Heart right ventricle (tissue), 16 donors: ENCODE measurements around the gene ZW10. TPM values are rescaled to one million over a fixed set of nuclear protein-coding genes. Genes with fewer than 3 reads are reported as not detected.

Experiments
- ATAC-seq, 8 donors: fragments of 200-7000 bp; cut with Tn5 transposase; one replicate each; pipeline ENCODE4 v1.9.1; 2020; ENCODE audit warnings: mild to moderate bottlenecking in 8 of 8, moderate library complexity in 8 of 8, moderate number of reproducible peaks in 1 of 8
- DNase-seq, 2 donors: peaks; one replicate each; pipeline ENCODE4 v3.0.0-alpha.2; 2020
- H3K27ac ChIP-seq, 10 donors: fragments of 200-600 bp; sonication (generic) in 2 of 10; one replicate each; pipeline versions ENCODE4 v1.5.0 to v1.8.0; 2020 to 2022; ENCODE audit warnings: mild to moderate bottlenecking in 3 of 10
- H3K27me3 ChIP-seq, 7 donors: fragments of 200-600 bp; one replicate each; pipeline ENCODE4 v1.8.0; 2021 to 2022; ENCODE audit warnings: mild to moderate bottlenecking in 2 of 7
- H3K36me3 ChIP-seq, 9 donors: fragments of 200-600 bp; sonication (generic) in 1 of 9; one replicate each; pipeline versions ENCODE4 v1.5.0 to v1.8.0; 2020 to 2022; ENCODE audit warnings: mild to moderate bottlenecking in 2 of 9
- H3K4me1 ChIP-seq, 9 donors: fragments of 200-600 bp; sonication (generic) in 1 of 9; one replicate each; pipeline versions ENCODE4 v1.5.0 to v1.8.0; 2020 to 2022; ENCODE audit warnings: mild to moderate bottlenecking in 4 of 9
- H3K4me3 ChIP-seq, 10 donors: fragments of 200-600 bp; sonication (generic) in 2 of 10; one replicate each; pipeline versions ENCODE4 v1.5.0 to v1.8.0; 2020 to 2022; ENCODE audit warnings: mild to moderate bottlenecking in 7 of 10, moderate library complexity in 2 of 10
- H3K9me3 ChIP-seq, 11 donors: fragments of 200-600 bp in 10 of 11; sonication (generic) in 2 of 11; one replicate each; pipeline versions ENCODE4 v1.5.0 to v1.8.0; 2013 to 2022; ENCODE audit warnings: mild to moderate bottlenecking in 2 of 11, control low read depth in 1 of 11, moderate library complexity in 1 of 11
- WGBS, 2 donors: extraction: QIAGEN DNeasy Blood & Tissue Kit; methylation state at CpG; one replicate each; pipeline ENCODE4 v1.1.7; 2013; ENCODE audit warnings: inconsistent platforms in 1 of 2; 5-methylcytosine and 5-hydroxymethylcytosine counted together
- intact Hi-C, 10 donors: fragments of 100-400 bp; cut with DNase I; formaldehyde crosslinking; loops; one replicate each; pipeline versions ENCODE4 v1.11.1 to v1.14.2; 2022
- polyA plus RNA-seq, 2 donors: library from polyadenylated mRNA; stranded (reverse); fragments of 200-250 nt; gene quantifications; one replicate each; pipeline ENCODE4 v1.2.3, GENCODE V29; 2013
- total RNA-seq, 10 donors: library from RNA; stranded (reverse); fragmentation: NEBNext Ultra II Directional in 3 of 10; extraction: Animal tissue kit (Norgen Biotek cat#: 25700) in 3 of 10; gene quantifications; one replicate each; pipeline versions ENCODE4 v1.2.1 to v1.2.4, GENCODE V29; 2021 to 2023
- TF ChIP-seq, protein P1 (sequence below), 9 donors: fragments of 200-600 bp; sonication (generic) in 2 of 9; IDR thresholded peaks; one replicate each; pipeline versions ENCODE4 v1.5.0 to v1.8.0; 2021 to 2022; ENCODE audit warnings: antibody characterized with exemption in 9 of 9, mild to moderate bottlenecking in 5 of 9, moderate library complexity in 1 of 9
- donor health status: Arrhythmogenic right ventricular cardiomyopathy.
- donor health status: ischemic (EF 13 %, LVEDD 7.1; RV severe dilation, severe dysfunction).
- donor health status: healthy with polysubstance abuse.
- donor health status: DM: no; HTN: yes; CAD: no.
- donor health status: DM: no; HTN: no; CAD: no.
- donor health status: ischemic (EF 25% LVEDD 6.9; RV normal size, moderate dysfunction).
- donor health status: ischemic (EF 25% LVEDD 5.7; RV mildly dilated, moderate dysfunction).
- donor health status: healthy.
- donor health status: DM: yes; HTN: yes; CAD: no.
- donor health status: Ischemic cardiomyopathy.
- donor health status: ischemic (EF 35%, LVEDD 5.7; RV mildly dilated, moderate dysfunction).
- donor health status: nonischemic (EF 11% LVEDD 7.7; RV severe dilation, severe dysfunction).
- donor health status: DM: yes; HTN: yes; CAD: no.
- donor health status: PGD.
- donor health status: ischemic (EF 29% LVEDD 5.4; RV normal size, mild dysfunction).
- donor health status: nonischemic (EF 23%, LVEDD 6.1; RV moderate dilation, normal function).

Gene ZW10
- total and polyA plus RNA-seq, 12 donors, result 2.2 to 11.4 (median 9.2) TPM

DNA sequence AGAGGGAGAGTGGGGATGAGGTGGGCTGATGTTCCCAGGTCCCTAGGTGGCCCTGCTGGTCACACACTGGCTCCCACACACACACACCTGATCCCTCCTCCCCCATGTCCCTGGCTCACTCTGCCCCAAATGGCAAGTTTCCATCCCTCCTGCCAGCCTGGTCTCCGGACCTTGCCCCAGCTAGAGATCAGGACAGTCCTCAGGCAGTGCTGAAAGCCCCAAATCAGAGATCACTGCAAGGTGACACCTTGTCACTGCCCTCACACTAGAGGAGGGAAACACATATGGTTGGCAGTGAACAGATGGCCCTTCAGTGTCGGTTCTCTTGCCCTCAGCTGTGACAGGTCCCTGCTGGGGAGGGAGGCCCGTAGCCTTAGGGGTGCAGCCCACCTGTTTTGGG, 75.0 kb downstream of the ZW10 start:
- TF ChIP-seq, protein P1, sequence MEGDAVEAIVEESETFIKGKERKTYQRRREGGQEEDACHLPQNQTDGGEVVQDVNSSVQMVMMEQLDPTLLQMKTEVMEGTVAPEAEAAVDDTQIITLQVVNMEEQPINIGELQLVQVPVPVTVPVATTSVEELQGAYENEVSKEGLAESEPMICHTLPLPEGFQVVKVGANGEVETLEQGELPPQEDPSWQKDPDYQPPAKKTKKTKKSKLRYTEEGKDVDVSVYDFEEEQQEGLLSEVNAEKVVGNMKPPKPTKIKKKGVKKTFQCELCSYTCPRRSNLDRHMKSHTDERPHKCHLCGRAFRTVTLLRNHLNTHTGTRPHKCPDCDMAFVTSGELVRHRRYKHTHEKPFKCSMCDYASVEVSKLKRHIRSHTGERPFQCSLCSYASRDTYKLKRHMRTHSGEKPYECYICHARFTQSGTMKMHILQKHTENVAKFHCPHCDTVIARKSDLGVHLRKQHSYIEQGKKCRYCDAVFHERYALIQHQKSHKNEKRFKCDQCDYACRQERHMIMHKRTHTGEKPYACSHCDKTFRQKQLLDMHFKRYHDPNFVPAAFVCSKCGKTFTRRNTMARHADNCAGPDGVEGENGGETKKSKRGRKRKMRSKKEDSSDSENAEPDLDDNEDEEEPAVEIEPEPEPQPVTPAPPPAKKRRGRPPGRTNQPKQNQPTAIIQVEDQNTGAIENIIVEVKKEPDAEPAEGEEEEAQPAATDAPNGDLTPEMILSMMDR (IDR thresholded peaks at IDR 0.05), result no peak
- WGBS, 2 donors, result 40 to 69% methylated on average over 3 of the region's 3 CpGs
- Histone ChIP-seq H3K27me3 (no peaks in the 10 kb centered on the region), H3K27ac (no peak overlapping the region), H3K4me3 (no peak overlapping the region), H3K4me1 (no peaks in the 10 kb centered on the region), H3K9me3 (no peaks in the 10 kb centered on the region), H3K36me3 (peaks cover 0 to 10% (median 0%) of the 10 kb centered on the region in 9 donors)
- DNase-seq (no peak), ATAC-seq (peak in 5 of 8 donors; percentile 16 to 53 (median 48))
- intact Hi-C loops, result loop anchor here in 1 of 10 donors (10.0 kb wide), 1 partner anchor 144 kb away; no protein-coding TSS in a partner anchor

DNA sequence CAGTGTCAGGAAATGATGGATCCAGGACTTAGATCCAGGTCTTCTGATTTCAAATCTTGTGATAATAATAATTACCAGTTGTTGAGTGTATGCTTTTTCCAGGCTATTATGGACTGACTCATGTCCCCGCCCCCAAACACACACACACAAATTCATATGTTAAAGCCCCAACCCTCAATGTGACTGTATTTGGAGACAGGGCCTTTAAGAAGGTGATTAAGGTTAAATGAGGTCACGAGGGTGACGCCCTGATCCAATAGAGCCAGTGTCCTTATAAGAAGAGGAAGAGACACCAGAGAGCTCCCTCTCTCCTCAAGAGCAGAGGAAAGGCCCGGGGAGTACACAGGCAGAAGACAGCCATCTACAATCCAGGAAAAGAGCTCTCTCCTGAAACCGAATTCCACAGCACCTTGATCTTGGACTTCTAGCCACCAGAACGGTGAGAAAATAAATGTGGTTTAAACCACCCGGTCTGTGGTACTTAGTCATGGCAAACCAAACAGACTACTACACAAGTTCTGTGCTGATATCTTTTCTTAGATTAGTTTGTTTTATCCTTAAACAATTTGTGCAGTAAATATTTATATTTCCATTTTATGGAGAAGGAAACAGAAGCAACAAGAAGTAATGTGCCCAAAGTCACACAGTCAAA, 75.6 kb downstream of the ZW10 start:
- TF ChIP-seq, protein P1 (IDR thresholded peaks at IDR 0.05), result no peak
- no peak for DNase-seq
- intact Hi-C loops, result loop anchor here in 1 of 10 donors (10.0 kb wide), 1 partner anchor 143 kb away; no protein-coding TSS in a partner anchor
- H3K27ac ChIP-seq, result no peak overlapping the region
- no peak for ATAC-seq
- no peak overlapping the region for H3K4me3 ChIP-seq
- no peaks in the 10 kb centered on the region for H3K9me3 ChIP-seq
- 92% methylated on average over 7 of the region's 7 CpGs for WGBS, 2 donors
- peaks cover 0 to 10% (median 0%) of the 10 kb centered on the region in 9 donors for H3K36me3 ChIP-seq
- H3K4me1 ChIP-seq, result no peaks in the 10 kb centered on the region
- no peaks in the 10 kb centered on the region for H3K27me3 ChIP-seq

DNA sequence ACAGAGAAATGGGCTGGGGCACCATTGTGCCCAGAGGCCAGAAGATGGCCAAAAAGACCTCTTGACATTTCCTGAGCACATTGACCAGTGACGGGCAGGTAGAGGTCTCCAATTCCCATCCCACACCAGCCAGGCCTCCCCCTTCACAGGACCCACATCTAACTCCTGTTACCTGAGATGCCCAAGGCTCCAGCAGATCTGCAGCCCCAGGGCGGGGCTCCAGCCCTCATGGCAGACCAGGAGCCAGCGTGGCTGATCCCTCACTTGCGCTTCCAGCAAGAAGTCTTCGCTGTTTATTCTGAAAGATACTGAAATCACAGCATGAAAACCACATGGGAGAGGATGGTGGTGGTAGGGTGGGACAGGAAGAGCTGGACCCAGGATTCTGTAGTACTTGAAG, 76.4 kb downstream of the ZW10 start:
- intact Hi-C loops, result loop anchor here in 1 of 10 donors (10.0 kb wide), 1 partner anchor 142 kb away; no protein-coding TSS in a partner anchor
- no peak overlapping the region for H3K4me3 ChIP-seq
- H3K4me1 ChIP-seq, result no peaks in the 10 kb centered on the region
- H3K27ac ChIP-seq, result no peak overlapping the region
- TF ChIP-seq, protein P1 (IDR thresholded peaks at IDR 0.05), result no peak
- no peaks in the 10 kb centered on the region for H3K9me3 ChIP-seq
- DNase-seq (no peak), ATAC-seq (no peak)
- H3K36me3 ChIP-seq, result peaks cover 0 to 10% (median 0%) of the 10 kb centered on the region in 9 donors
- H3K27me3 ChIP-seq, result no peaks in the 10 kb centered on the region
- WGBS, 2 donors, result 97% methylated on average over 5 of the region's 5 CpGs

DNA sequence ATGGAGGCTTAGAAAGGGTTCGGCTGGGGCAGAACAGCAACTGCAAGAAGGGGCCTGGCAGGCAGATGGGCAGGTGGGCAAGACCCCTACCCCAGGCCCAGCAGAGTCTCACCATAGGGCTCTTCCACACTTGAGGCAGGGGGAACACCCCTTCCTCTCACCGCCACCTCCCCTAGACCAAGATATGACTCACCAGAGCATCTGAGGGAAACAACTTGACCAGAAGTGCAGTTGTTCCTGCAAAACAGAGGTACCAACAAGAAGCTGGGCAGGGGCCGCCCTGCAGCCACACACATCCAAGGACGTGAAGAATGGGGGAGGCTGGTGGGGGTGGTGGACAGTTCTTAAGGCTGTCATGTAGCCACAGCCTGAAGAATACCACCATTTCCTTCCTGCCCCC, 78.3 kb downstream of the ZW10 start:
- H3K4me1 ChIP-seq, result no peaks in the 10 kb centered on the region
- no peaks in the 10 kb centered on the region for H3K9me3 ChIP-seq
- intact Hi-C loops, result loop anchor here in 1 of 10 donors (10.0 kb wide), 1 partner anchor 140 kb away; no protein-coding TSS in a partner anchor
- H3K36me3 ChIP-seq, result peaks cover 0 to 10% (median 0%) of the 10 kb centered on the region in 9 donors
- no peak overlapping the region for H3K27ac ChIP-seq
- TF ChIP-seq, protein P1 (IDR thresholded peaks at IDR 0.05), result no peak
- no peak overlapping the region for H3K4me3 ChIP-seq
- no peaks in the 10 kb centered on the region for H3K27me3 ChIP-seq
- no peak for DNase-seq
- ATAC-seq, result no peak
- 94 to 95% methylated on average over 4 of the region's 4 CpGs for WGBS, 2 donors
